GM19463 (cell line): Measurements from ENCODE around the gene CDK12.

Experiments used
- ATAC-seq: cut with Tn5 transposase; IDR thresholded peaks from one replicate; pipeline ENCODE4 v1.9.1; 2021; ENCODE audit warnings: mild to moderate bottlenecking, moderate library complexity; ENCODE audit not compliant: unreplicated experiment

The CDK12 gene

DNA sequence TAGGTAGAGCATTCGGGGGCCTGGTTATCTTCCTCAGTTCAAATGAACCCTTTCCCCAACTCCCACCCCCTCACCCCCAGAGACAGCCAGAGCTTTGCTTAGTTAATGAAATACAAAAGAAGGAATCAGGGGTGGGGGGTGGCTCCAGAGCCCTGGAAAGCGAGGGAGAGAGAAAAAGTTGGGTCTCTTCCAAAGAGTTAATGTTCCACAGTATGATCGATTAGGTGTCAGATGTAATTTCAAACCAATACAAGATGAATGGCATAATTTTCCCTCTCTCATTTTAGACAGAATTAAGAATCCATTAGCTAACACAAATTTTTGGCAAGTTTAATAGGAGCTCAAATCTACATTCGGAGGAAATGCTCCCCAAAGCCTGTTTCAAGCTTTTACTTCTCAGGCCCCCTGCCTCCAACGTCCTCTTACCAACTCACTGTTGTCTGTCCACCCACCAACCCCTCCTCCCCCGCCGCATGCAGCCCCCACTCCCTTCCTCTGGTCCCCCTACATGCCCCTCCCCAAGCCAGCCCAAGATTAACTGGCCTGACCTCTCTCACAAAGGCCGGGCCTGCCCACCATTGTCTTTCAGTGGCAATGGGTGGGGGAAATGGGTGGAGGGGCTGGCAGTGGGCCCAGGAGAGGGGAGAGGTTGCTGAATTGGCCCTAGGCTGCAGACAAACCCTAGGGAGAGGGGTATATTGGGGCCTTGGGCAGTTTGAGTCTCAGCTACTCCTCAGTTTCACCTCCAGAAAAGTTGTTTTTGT, 118.2 kb downstream of the CDK12 start:
- no peak for ATAC-seq

- ATAC-seq, result no peak
These were observed 118.8 kb downstream of the CDK12 start for GRCh38 chr17:39580082-39580468.

DNA sequence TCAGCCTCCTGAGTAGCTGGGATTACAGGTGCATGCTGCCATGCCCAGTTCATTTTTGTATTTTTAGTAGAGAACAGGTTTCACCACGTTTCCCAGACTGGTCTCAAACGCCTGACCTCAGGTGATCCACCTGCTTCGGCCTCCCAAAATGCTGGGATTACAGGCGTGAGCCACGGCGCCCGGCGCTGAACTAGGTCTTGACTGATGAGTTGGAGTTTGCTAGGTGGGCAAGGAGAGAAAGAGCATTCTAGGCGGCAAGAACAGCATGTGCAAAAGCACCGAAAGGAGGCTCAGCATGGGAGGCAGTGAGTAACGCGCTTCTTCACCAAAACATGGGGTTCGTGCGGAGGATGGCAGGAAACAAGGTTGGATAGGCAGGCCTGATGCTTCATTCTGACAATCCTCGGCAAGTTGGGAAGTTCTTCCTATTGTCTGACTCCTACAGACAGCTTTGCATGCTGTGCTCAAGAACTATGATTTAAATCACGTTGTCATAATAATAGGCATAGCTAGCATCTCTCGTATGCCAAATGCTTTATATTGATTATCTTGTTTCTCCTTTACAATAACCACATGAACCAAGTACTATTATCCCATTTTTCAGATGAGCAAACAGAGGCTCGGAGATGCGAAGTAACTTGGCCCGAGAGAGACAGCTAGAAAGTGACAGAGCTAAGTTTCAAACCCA, 119.9 kb downstream of the CDK12 start:
- no peak for ATAC-seq

GRCh38 chr17:39581759-39582085, 120.4 kb downstream of the CDK12 start:
- no peak for ATAC-seq

- no peak for ATAC-seq
These were observed 121.4 kb downstream of the CDK12 start for GRCh38 chr17:39582658-39583057.
